ENCODE data around the gene EPB41L4A.

The EPB41L4A gene

GRCh38 chr5:112257976-112258375 lies 161.1 kb downstream of the EPB41L4A start:
- TF ChIP-seq ZNF132 (tag by site-specific recombination; IDR thresholded peaks at IDR 0.05; ENCODE audit: borderline replicate concordance): no peak
- TF ChIP-seq ZNF121 (tag by site-specific recombination; IDR thresholded peaks at IDR 0.05): no peak
- TF ChIP-seq ZNF654 (tag by site-specific recombination; IDR thresholded peaks at IDR 0.05; ENCODE audit: low read depth): no peak
- no peak for TF ChIP-seq PRDM2 (tag by site-specific recombination; IDR thresholded peaks at IDR 0.05; ENCODE audit: borderline replicate concordance)
- no peak for TF ChIP-seq ZNF660 (tag by site-specific recombination; IDR thresholded peaks at IDR 0.05)
- TF ChIP-seq ZBTB49 (tag by site-specific recombination; IDR thresholded peaks at IDR 0.05; ENCODE audit: low read depth): no peak
- no peak for TF ChIP-seq ZNF830 (tag by site-specific recombination; IDR thresholded peaks at IDR 0.05; ENCODE audit: low read depth)
- TF ChIP-seq ZEB2 (tag by site-specific recombination; IDR thresholded peaks at IDR 0.05): no peak
- no peak for TF ChIP-seq ZBTB20 (tag by site-specific recombination; IDR thresholded peaks at IDR 0.05)
- no peak for TF ChIP-seq ZSCAN5A (tag by site-specific recombination; IDR thresholded peaks at IDR 0.05)
- TF ChIP-seq ZNF488 (tag by site-specific recombination; IDR thresholded peaks at IDR 0.05): no peak
- no peak for TF ChIP-seq ZNF791 (tag by site-specific recombination; IDR thresholded peaks at IDR 0.05)
- no peak for TF ChIP-seq ZIC2 (tag by site-specific recombination; IDR thresholded peaks at IDR 0.05)
- TF ChIP-seq ZNF148 (tag by site-specific recombination; IDR thresholded peaks at IDR 0.05; ENCODE audit: borderline replicate concordance): no peak
- TF ChIP-seq BCL11A (tag by site-specific recombination; IDR thresholded peaks at IDR 0.05; ENCODE audit: low read depth): no peak
- no peak for TF ChIP-seq KLF7 (tag by site-specific recombination; IDR thresholded peaks at IDR 0.05; ENCODE audit: borderline replicate concordance)
- no peak for TF ChIP-seq ZNF391 (tag by site-specific recombination; IDR thresholded peaks at IDR 0.05; ENCODE audit: borderline replicate concordance, low read depth)
- TF ChIP-seq ZNF580 (tag by site-specific recombination; IDR thresholded peaks at IDR 0.05): no peak
- TF ChIP-seq ZNF610 (tag by site-specific recombination; IDR thresholded peaks at IDR 0.05; ENCODE audit: borderline replicate concordance): no peak
- no peak for TF ChIP-seq ZBTB1 (tag by site-specific recombination; IDR thresholded peaks at IDR 0.05)
- no peak overlapping the region for H3K4me3 ChIP-seq (ENCODE audit: low read depth, low read length)
- H3K9me3 ChIP-seq (ENCODE audit: control insufficient read depth, insufficient read depth, low read depth, low read length): no peaks in the 10 kb centered on the region
- POLR2A ChIA-PET: no interaction called here
- CTCF ChIA-PET: no interaction called here
- H3K4me1 ChIP-seq (ENCODE audit: control insufficient read depth, insufficient read depth, low read length): no peaks in the 10 kb centered on the region
- H3K36me3 ChIP-seq (ENCODE audit: control insufficient read depth in 2 of 2, insufficient read depth in 1 of 2, low read length in 2 of 2): no peaks in the 10 kb centered on the region
- H3K27ac ChIP-seq (ENCODE audit: extremely low read depth, low read depth, low read length): no peak overlapping the region

Measured in HEK293 (cell line).